Raji (cell line): ENCODE data around the gene HTR3A.

Source experiments
- POLR2A ChIP-seq: IDR thresholded peaks from 2 replicates; pipeline ENCODE4 v1.6.1; 2011; ENCODE audit warnings: low read depth, low read length, control low read depth; ENCODE audit not compliant: insufficient read depth

HTR3A gene

DNA sequence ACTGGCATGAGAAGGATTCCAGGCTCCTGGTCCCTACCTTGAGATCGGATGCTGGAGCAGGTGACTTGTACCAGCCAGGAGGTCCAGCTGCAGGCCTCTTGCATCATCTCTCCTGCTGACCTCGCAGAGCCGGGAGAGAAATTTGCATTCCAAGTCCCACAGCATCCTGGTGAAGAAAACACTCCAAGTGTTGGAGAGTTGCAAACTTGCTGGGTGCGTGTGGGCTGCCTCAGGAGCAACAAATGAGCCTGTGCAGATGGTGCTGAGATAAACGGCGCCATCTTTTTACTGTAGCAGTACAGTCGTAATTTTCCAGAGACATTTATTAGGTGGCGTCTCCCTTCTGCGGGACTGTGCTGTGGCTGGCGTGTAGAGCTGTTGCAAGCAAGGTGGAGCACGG, 52.5 kb downstream of the HTR3A start:
- no peak for TF ChIP-seq POLR2A

DNA sequence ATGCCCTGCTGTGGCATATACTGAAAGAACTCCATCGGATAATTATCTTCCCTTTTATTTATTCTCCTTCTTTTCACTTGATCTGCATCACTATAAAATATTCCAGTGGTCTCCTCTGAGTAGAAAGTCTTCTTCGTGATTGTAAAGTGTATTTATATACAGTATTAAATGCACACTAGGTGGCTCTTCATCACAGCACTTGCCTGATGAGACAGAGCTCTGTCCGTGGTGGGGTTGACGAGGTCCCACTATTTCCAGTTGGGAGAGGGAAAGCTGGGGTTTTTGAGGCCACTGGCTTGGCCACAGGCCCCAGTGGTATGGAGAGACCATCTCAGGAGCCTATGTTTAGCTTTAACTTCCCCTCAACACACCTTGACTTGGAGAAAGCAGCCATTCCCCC, 53.0 kb downstream of the HTR3A start:
- no peak for TF ChIP-seq POLR2A

DNA sequence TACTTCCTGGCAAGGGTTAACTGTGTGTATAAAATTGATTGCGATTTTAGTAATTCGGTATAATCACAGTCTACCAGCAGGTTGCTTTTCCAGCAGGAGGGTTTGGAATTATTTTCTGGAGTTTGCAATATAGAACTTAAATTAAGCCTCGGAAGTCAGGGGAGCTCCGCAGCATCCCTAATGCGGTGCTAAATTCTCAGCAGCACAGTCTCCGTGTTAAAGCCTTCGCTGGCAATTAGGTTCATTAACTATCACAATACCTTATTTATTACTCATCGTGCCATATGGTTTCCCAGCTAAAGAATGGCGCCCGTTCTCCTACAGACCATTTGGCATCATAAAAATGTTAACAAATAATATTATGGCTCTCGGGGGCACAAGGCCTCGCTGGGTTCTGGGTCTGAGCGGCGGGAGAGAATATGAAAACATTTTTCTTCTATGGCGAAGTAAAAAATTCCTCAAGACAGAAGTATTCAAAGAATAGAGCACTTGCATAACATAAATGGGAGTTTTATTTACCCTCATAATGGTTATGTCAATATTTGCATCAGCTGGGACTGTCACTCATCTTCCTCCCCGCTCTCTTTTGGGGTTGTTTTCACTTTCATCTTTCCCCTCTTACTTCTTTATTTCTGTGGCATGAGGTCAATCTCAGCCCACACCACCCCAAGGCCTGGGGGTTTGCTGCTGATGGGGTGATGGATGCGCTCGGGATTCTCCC, 56.5 kb downstream of the HTR3A start:
- TF ChIP-seq POLR2A = no peak

- no peak for TF ChIP-seq POLR2A
Observed at GRCh38 chr11:114031967-114032320, 57.0 kb downstream of the HTR3A start.

DNA sequence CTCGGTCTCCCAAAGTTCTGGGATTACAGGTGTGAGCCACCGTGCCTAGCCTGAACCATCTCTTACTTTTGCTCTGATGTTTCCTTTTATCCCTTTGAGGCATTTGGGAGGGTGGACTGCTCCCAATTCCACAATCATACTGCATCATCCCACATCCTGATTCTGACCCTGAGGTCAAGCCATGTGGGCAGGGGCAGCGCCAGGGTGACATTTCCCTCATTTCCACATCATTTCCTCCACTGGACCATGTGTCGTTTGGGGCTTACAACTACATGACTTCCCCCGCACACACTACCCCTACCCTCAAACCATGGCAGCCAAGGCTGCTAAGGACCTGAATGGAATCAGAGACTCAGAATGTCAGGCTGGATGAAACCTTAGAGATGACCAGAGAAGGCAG, 58.2 kb downstream of the HTR3A start:
- TF ChIP-seq POLR2A = no peak

GRCh38 chr11:114033572-114033971, 58.7 kb downstream of the HTR3A start:
- TF ChIP-seq POLR2A = no peak

DNA sequence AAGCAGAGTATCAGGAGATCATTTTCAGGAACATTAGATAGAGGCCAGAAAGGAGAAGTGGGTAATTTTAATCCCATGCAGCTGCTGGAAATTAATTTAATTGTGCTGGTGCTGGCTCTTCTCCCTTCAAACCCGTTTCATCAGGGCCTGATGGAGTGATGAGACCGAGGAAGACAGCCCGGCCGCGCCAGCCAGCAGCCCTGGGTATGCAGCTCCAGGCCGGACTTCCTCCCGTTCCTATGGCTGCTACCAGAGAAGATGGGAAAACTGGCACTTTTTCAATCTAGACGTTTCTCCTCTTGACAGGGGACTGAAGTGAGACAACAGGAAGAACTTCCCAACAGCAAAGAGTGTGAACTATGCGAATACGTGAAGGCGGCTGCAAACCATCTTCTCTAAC, 60.0 kb downstream of the HTR3A start:
- TF ChIP-seq POLR2A = no peak

GRCh38 chr11:114036147-114036811, 61.4 kb downstream of the HTR3A start:
- TF ChIP-seq POLR2A = no peak

- TF ChIP-seq POLR2A = no peak
Observed at GRCh38 chr11:114036958-114037357, 62.0 kb downstream of the HTR3A start.

DNA sequence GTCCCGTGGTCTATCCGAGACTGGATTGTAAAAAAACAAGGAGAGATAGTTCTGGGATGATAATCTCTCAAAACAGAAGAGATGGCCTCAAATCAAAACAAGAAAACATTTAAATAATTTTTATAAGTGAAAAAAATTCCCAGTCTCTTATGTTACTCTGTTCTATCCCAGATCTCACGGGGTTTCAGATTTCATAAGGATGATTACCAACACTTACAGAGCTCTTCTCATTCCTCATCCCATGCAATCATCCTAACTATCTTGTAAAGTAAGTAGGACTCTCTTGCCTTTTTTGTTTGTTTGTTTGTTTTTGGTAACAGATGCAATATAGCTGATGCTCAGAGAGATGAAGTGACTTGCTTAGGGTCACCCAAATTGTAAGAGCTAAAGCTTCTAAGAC, 64.6 kb downstream of the HTR3A start:
- TF ChIP-seq POLR2A = no peak
